HG02852 (cell line): Measurements from ENCODE around the gene DEFB123.

Experiments
- ATAC-seq: cut with Tn5 transposase; IDR thresholded peaks from one replicate; pipeline ENCODE4 v1.9.1; 2021; ENCODE audit warnings: mild to moderate bottlenecking, moderate library complexity; ENCODE audit not compliant: unreplicated experiment

Gene DEFB123

DNA sequence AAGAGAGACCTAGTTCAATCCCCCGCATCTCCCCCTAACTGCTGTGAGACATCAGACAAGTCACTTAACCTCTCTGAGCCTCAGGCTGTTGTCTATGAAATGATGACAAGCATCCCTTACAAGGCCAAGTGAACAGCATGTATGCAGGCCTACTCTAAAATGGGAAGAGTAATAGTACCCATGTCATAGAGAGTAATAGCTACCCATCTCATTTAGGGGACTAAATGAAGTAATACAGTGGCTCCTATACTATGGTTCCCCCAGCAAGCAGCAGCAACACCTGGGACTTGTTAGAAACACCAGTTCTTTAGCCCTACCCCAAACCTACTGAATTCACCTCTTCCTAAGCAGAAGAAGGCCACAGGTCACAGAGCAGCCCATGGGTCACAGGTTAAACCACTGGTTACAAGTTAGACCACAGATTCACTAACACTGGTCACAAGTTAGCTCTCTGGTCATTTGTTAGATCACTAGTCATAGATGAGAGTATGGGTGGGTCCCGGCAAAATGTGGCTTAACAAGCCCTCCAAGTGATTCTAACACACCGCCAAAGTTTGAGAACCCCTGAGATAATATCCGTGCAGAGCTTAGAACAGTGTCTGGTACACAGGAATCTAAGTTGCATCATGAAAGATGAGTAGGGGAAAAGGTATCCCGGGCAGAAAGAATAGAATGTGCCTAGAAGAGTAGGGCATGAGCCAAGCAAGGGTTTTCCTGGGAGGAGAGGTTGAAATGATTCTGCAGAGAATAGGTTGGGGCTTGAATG is 33.1 kb downstream of the DEFB123 start:
- no peak for ATAC-seq

DNA sequence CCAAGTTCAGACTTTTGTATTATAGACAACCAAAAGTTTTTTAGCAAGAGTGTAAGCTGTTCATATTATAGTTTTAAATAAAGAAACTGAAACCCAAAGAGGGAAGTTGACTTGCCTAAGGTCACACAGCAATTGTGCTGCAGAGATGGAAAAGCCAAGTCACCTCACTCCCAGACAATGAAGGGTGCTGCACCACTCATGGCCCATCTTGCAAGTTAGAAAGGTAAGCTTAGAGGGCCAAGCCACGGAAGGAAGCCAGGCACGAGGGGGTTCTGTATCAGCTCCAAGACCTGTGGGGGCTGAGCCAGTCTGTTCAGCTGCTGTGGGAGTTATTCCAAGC is 33.6 kb downstream of the DEFB123 start:
- peak; percentile 71 for ATAC-seq

DNA sequence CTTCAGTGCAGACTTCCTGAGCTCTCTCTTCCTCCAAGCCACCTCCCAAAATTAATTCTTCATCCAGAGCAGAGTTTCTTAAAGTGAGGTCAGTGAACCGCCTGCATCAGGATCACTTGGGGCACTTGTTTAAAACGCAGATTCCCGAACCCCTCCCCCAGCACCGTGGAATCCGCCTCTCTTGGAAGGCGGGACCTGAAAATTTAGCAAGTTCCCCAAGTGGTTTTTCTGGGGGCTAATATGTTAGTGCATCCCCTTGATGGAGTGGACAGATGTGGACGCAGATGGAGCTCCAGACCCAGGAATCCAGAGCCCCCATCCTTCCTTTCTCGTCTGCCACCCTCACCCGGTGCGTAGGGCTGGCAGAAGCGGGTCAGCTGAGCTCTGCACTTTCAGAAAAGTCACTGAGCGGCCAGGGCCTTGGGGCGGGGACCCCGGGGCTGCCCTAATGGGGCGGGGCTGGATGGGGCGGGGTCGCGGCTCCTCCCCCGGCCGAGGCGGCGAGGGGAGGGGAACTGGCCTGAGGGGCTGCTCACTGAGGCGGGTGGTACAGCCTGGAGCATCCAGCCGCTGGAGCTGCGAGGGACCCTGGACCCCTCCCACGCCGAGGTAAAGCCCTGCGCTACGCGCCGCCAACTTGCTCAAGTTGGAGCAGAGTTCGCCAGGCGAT is 34.5 kb downstream of the DEFB123 start, which contains the start of the genes DEFB124 and REM1:
Gene DEFB124 (minus strand): TSS at position 370 of the 670 bp plus-strand sequence. CDS start 2,114 bp downstream, outside the sequence.
Gene REM1 (plus strand): TSS at position 531 of the 670 bp plus-strand sequence. CDS start 1,158 bp downstream, outside the sequence.
- no peak for ATAC-seq

DNA sequence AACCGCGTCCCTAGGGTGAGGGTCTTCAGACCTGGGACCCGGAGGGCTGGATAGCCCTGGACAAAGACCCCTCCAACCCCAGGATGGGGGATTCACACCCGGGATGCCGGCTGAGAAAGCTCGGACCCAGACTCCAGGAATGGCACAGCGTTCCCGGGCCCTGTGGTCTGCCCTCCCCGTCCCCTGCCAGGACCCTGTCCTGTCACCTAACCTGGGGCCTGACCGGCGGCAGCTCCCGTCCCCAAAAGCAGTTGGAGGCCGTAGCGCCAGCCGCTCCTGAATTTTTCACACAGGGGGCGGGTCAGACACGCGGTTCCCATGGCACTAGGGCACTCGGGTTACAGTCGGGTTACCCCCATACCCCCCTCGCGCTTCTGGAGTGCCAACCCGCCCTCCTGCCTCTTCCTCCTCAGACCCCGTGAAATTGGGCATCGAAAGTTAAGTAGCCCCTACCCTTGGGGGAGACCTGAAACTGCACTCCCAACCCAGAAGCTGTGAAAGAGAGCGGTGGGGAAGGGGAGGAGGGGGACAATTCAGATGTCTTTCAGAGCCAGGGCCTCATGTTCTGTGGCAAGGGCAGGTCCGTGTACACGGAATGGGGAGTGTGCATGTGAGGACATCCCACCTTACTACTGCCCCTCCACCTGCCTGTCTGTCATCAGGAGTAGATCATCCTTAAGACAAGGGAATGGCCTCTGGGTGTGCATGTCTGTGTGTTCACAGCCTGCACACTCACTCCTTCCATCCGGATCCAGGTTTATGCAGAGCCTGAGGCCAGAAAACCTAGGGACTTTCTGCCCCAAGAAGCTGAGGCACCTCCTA is 35.3 kb downstream of the DEFB123 start:
- ATAC-seq, result no peak

DNA sequence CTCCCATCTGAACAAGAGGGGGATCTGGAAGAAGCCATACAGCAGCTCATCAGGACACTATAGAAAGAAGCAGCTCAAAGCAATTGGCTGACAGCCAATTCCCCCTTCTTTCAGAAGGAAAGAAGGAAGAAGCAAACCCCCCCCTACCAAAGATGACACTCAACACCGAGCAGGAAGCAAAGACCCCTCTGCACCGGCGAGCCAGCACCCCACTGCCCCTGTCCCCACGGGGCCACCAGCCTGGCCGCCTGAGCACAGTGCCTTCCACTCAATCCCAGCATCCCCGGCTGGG is 35.8 kb downstream of the DEFB123 start:
- no peak for ATAC-seq

DNA sequence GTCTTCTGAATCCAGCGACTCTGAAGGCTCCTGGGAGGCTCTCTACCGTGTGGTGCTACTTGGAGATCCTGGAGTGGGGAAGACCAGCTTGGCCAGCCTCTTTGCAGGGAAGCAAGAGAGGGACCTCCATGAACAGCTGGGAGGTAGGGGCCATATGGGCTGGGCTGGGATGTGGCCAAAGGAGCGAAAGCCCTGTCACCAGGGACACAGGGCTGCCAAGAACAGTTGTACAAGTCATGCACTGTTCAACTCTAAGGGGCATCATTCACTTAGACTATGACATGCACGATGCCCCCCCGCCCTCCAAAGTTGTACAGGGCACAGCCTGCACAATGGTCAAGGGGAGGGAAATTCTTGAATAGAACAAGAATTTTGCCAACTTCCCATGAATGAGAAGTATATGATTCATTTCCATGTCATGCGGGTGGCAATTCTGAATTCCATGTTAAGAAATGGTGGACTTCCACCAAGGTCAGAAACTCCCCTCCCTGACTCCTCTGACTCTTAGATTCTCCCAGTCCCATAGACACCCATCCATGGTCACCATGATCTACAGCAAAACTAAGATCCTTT is 36.3 kb downstream of the DEFB123 start:
- ATAC-seq, result no peak

DNA sequence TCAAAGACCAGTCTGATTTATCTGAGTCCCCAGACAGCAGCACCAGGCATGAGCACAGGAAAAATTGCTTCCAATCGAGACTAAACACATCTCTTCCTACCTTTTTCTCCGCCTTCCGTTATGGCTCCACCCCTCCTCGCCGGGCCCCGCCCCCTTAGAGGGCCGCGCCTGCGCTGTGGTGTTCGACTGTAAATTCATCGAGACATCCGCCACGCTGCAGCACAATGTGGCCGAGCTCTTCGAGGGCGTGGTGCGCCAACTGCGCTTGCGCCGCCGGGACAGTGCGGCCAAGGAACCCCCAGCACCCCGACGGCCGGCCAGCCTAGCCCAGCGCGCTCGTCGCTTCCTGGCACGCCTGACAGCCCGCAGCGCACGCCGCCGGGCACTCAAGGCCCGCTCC is 43.6 kb downstream of the DEFB123 start:
- no peak for ATAC-seq

DNA sequence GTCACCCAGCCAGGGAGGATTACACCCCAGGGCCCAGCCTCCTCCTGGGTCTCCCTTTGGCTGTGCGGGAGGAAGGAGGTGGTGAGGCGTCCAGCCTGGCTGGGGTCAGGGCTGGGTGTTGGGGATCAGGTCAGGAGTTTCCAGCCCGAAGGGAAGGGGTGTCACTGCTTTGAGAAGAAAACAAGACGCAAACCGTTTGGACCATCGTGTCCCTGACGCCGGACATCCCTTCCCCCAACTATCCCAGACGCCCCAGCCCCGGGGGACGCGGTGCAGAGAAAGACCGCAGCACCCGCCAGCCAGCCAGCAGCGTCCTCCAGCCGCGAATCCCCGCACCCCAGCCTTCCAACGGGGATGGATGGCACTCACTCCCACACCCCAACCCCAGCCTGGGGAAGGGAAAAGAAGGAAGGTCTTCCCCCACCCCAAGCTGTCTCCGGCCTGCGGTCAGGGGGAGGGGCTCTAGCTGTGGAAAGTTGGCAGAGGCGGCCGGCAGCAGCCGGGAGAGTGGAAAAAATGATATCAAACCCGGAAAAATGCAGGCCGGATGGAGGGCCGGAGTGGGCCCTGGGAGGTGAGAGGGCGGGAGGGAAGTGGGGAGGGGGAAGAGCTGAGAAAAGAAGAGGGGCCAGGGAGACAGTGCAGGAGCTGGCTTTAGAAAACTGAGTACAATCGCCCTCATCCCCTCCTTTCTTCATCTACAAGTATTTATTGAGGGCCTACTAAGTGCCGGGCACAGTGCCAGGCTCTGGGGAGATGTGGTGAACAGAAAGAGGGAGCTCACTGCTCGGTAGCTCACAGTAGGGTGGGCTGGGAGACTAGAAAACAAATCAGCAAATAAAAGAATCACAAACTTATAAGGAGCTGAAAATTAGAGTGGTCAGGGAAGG is 45.3 kb downstream of the DEFB123 start:
- ATAC-seq, result no peak

DNA sequence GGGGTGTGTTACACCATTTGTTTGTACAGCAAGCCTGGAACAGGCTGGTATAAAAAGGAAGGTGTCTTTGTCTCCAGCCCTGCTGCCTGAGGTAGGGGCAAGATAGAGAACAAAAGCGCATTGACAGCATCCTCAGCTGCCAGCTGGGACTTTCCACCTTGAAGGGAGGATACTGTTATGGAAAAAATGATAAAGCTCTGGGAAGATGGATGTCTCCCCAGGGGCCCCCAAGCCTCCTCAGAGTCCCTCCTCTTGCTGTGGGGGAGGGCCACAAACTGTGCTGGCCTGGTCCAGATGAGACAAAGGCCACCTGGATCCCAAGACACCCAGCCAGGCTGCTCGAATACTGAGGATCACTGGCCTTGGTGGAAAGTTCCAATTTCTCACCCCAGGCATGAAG is 47.7 kb downstream of the DEFB123 start:
- no peak for ATAC-seq

DNA sequence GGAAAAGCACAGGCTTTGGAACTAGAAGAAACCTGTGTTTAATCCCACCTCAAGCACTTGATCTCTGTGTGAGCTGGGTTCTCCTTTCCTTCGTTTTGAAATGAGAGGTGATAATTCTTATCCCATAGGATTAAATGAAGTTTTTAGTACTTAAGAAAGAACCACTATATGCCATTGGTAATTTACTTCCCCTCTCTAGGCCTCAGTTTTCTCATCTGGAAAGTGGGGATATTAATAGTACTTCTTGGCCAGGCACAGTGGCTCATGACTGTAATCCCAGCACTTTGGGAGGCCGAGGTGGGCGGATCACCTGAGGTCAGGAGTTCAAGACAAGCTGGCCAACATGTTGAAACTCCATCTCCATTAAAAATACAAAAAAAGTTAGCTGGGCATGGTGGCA is 48.7 kb downstream of the DEFB123 start:
- ATAC-seq, result no peak

DNA sequence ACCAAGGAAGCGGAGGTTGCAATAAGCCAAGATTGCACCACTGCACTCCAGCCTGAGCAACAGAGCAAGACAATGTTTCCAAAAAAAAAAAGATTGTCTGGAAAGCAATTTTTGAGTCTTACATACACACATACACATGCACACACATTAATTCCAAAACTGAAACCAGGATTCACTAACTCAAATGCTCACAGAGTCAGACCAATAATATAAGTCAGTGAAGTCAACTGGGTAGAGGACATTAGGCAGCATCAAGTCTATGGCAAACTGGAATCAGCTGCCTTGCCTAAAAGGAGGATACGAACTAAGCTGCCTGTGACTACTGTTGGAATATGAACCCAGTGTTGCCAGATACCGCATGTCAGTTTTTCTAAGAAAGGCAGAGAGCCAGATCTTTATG is 50.3 kb downstream of the DEFB123 start:
- no peak for ATAC-seq

DNA sequence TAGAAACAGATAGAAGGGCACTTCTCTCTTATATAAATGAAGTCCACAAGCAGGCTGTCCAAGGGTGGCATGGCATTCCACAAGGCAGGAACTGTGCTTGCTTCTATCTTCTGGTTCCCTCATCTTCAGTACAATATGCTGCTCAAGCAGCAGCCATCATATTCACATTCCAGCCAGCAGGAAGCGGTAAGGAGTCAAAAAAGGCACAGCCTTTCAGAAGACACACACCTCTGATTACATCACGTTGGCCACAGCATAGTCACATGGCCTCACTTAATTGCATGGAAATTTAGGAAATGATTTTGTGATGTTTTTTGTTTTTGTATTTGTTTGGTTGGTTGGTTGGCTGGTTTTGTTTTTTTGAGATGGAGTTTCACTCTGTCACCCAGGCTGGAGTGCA is 53.7 kb downstream of the DEFB123 start:
- no peak for ATAC-seq

DNA sequence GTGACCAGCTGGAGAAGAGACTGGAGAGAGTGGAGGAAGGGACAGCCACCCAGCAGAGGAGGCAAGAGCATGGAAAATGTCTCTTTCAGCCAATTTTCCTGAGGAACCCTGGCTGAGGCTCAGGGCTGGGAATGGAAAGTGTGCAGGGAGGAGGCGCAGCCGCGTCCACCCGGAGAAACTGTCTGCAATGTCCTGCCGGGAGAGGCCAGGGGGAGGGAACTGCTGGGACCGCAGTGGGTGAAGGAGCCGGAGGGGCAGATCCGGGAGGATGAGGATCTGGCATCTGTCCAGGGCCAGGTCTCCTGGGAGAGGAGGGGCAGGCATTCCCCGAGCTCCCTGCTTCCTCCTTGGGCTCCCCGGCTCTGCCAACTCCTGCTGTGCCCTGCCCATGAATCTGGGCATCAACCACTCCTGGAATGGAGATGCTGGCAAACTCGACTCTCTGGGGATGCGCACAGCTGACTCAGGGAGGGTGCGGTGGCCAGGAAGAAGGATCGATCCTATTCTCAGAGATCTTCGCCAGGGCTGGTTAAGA is 56.4 kb downstream of the DEFB123 start:
- no peak for ATAC-seq

DNA sequence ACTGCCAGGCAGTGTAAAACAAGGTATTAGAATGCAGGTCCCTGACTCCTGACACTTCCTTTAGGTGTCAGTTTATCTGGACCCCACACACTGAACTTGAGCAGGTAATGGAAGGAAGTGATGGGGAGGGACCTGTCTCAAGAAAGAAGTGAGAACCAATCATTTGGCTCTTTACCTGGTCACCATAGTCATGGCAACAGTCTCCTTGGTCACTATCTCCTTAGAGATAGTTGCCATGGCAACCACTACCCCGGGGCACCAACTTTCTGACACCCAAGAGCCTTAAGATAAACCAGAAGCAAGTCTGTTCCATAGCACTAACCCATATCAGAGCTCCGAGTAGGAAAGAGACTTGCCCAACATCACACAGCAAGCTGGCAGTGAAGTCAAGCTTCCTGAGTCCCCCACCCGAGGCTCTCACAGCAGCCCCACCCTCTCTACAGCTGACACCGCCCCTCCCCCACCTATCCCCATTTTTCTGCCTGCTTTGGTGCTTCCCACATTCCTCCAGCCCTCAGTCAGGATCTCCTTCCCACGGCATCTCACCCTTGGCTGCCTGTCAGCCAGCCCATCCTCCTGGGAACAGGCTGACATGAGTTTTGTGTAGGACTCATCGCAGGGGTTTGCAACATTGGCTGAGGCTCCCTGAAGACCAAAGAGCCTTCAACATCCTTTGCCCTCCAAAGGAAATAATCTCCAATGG is 57.6 kb downstream of the DEFB123 start:
- no peak for ATAC-seq
